Measurements from ENCODE around the gene WSB2. TPM values are rescaled to one million over a fixed set of nuclear protein-coding genes. Genes with fewer than 3 reads are reported as not detected.
A peak's percentile ranks its signal among the peaks of the same experiment; 100 is the strongest.

Gene WSB2
- total RNA-seq, 2 experiments from 2014 or later = 26.2 to 27.9 TPM

- Mint-ChIP-seq H3K4me1 (ENCODE audit: low read depth) (peaks cover 47% of the 10 kb centered on the region), H3K27ac (peak overlapping the region; percentile 13), H3K27me3 (no peaks in the 10 kb centered on the region), H3K36me3 (ENCODE audit: low read depth) (peaks cover 13% of the 10 kb centered on the region), H3K4me3 (no peak overlapping the region), H3K9me3 (no peaks in the 10 kb centered on the region)
- ChIA-PET POLR2A (interaction anchor here (2.1 to 2.3 kb wide), 2 partner anchors 9 to 21 kb away, joined by 11 read pairs; no protein-coding TSS in a partner anchor), CTCF (interaction anchor here (0.6 to 5.4 kb wide), 9 partner anchors 9 to 181 kb away, joined by 3 to 35 read pairs (median 8); no protein-coding TSS in a partner anchor)
- intact Hi-C loops (cut with micrococcal nuclease) = loop anchor here (10.0 kb wide), 1 partner anchor 181 kb away; no protein-coding TSS in a partner anchor
- no peak for DNase-seq
- no peak for ATAC-seq
- TF ChIP-seq, protein P1, sequence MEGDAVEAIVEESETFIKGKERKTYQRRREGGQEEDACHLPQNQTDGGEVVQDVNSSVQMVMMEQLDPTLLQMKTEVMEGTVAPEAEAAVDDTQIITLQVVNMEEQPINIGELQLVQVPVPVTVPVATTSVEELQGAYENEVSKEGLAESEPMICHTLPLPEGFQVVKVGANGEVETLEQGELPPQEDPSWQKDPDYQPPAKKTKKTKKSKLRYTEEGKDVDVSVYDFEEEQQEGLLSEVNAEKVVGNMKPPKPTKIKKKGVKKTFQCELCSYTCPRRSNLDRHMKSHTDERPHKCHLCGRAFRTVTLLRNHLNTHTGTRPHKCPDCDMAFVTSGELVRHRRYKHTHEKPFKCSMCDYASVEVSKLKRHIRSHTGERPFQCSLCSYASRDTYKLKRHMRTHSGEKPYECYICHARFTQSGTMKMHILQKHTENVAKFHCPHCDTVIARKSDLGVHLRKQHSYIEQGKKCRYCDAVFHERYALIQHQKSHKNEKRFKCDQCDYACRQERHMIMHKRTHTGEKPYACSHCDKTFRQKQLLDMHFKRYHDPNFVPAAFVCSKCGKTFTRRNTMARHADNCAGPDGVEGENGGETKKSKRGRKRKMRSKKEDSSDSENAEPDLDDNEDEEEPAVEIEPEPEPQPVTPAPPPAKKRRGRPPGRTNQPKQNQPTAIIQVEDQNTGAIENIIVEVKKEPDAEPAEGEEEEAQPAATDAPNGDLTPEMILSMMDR (IDR thresholded peaks at IDR 0.05) = no peak
Measured at GRCh38 chr12:118055865-118056773, 4.9 kb downstream of the WSB2 start.

- Mint-ChIP-seq H3K4me1 (ENCODE audit: low read depth) (peaks cover 48% of the 10 kb centered on the region), H3K36me3 (ENCODE audit: low read depth) (peaks cover 17% of the 10 kb centered on the region), H3K27ac (peak overlapping the region; percentile 50), H3K9me3 (no peaks in the 10 kb centered on the region), H3K4me3 (no peak overlapping the region), H3K27me3 (no peaks in the 10 kb centered on the region)
- TF ChIP-seq, protein P1 (IDR thresholded peaks at IDR 0.05) = peak; percentile 76
- POLR2A ChIA-PET = interaction anchor here (1.0 to 2.3 kb wide), 2 partner anchors 8 to 318 kb away, joined by 3 to 11 read pairs; no protein-coding TSS in a partner anchor
- DNase-seq = peak; percentile 90
- CTCF ChIA-PET = interaction anchor here (0.6 to 5.4 kb wide), 15 partner anchors 8 to 322 kb away, joined by 3 to 35 read pairs (median 4); partner anchors contain the start of genes PEBP1 and RFC5
- intact Hi-C loops (cut with micrococcal nuclease) = loop anchor here (10.0 kb wide), 1 partner anchor 180 kb away; no protein-coding TSS in a partner anchor
- peak; percentile 90 for ATAC-seq
Measured at GRCh38 chr12:118055144-118055557, 5.8 kb downstream of the WSB2 start.

DNA sequence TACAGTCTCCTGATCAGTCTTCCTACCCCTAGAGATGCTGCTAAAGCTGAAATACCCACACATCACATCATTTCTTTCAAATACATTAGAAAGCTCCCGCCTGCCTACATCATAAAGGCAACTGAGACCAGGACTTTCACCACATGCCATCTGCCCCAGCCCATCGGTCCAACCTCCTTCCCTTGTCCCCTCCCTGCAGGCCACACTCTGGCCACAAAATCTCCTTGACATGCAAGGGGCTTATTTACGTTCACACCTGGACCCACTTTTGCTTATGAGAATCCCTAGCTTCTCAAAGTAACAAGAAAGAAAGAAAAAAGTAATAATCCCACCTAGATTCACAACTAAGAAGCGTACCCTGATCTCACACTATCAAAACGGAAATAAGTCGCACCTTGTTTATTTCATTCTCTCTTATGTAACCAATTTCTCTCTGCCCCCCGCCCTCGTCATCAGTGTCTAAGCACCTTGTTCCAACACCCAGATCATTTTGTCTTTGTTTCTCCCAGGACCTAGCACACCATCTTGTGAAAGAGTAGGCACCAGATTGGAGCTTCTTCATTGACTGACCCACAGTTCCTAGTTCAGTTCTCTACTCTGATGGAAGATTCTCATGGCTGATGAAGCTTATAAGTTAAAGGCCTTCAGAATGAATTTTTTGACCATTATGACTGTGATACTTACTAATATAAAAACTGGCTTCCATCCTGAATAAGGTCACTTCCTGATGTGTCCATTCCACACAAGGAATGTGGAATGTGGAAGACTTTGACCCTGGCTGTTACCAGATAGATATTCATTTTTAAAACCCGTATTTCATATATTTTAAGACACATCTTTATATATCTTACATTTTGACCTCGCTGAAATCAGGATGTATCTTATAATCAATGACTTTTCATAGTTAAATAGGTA, 7.7 kb downstream of the WSB2 start:
- ChIA-PET CTCF (interaction anchor here (1.0 to 5.4 kb wide), 3 partner anchors 12 to 178 kb away, joined by 6 to 35 read pairs (median 11); no protein-coding TSS in a partner anchor), POLR2A (interaction anchor here (1.0 to 1.3 kb wide), 5 partner anchors 8 to 37 kb away, joined by 3 to 8 read pairs (median 6); partner anchors contain the start of gene RFC5)
- H3K27ac Mint-ChIP-seq = peak overlapping the region; percentile 36
- H3K4me1 Mint-ChIP-seq (ENCODE audit: low read depth) = peaks cover 36% of the 10 kb centered on the region
- DNase-seq (peak; percentile 32), ATAC-seq (no peak)
- no peaks in the 10 kb centered on the region for H3K27me3 Mint-ChIP-seq
- intact Hi-C loops (cut with micrococcal nuclease) = loop anchor here (10.0 kb wide), 1 partner anchor 179 kb away; no protein-coding TSS in a partner anchor
- H3K4me3 Mint-ChIP-seq = no peak overlapping the region
- TF ChIP-seq, protein P1 (IDR thresholded peaks at IDR 0.05) = no peak
- no peaks in the 10 kb centered on the region for H3K9me3 Mint-ChIP-seq
- peaks cover 23% of the 10 kb centered on the region for H3K36me3 Mint-ChIP-seq (ENCODE audit: low read depth)

DNA sequence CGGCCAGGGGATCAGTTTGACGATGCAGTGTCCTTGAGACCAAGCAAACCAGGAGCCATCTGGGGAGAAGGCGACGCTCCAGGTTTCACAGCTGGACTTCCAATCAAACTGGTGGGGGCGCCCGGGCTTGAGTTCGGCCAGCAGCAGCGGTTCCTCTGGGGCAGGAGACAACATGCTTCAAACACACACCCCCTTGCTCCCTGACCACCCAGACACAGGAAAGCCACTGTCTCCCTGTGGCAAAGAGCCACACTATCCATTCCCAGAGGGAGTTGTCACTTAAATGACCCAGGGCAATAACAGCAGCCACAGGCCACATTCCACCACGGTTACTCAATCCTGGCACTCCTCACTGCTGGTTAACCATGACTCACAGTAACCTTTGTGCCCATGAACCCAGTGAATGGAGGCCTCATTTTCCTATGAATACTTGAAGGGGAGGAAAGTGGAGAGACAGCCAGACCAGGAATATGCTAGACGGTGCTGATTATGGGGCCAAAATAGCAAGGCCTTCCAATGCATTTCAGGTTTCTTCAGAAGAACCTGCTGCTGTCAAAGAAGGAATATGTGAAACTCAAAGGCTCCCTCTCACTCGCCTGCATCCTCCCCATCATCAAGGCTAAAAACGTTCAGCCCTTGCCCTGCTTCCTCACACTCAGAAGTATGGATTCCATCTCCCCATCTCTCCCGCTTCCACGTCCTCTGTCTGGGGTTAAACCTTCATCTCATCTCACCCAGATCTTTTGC, 8.5 kb downstream of the WSB2 start:
- peaks cover 25% of the 10 kb centered on the region for H3K36me3 Mint-ChIP-seq (ENCODE audit: low read depth)
- intact Hi-C loops (cut with micrococcal nuclease) = loop anchor here (10.0 kb wide), 1 partner anchor 178 kb away; no protein-coding TSS in a partner anchor
- no peaks in the 10 kb centered on the region for H3K27me3 Mint-ChIP-seq
- DNase-seq (peak; percentile 44), ATAC-seq (peak; percentile 8)
- H3K27ac Mint-ChIP-seq = peak overlapping the region; percentile 63
- H3K4me1 Mint-ChIP-seq (ENCODE audit: low read depth) = peaks cover 36% of the 10 kb centered on the region
- TF ChIP-seq, protein P1 (IDR thresholded peaks at IDR 0.05) = no peak
- H3K4me3 Mint-ChIP-seq = no peak overlapping the region
- ChIA-PET POLR2A (interaction anchor here (1.0 to 1.3 kb wide), 6 partner anchors 8 to 36 kb away, joined by 3 to 8 read pairs (median 6); partner anchors contain the start of gene RFC5), CTCF (interaction anchor here (1.0 to 5.4 kb wide), 2 partner anchors 13 to 177 kb away, joined by 6 to 35 read pairs; no protein-coding TSS in a partner anchor)
- no peaks in the 10 kb centered on the region for H3K9me3 Mint-ChIP-seq
